Smooth muscle cell (in vitro differentiated cells): ENCODE results near the gene TELO2. TPM values are rescaled to one million over a fixed set of nuclear protein-coding genes. Genes with fewer than 3 reads are reported as not detected.

ENCODE experiments used
- DNase-seq: peaks from one replicate; lab custom pipeline; 2025; ENCODE audit not compliant: unreplicated experiment; lab: John Stamatoyannopoulos, UW
- H2AFZ ChIP-seq: fragments of 200-600 bp; sonication (generic); 2 replicates; pipeline ENCODE4 v1.6.0; 2016; ENCODE audit warnings: antibody characterized with exemption, low read depth, mild to moderate bottlenecking
- H3F3A ChIP-seq: fragments of 200-600 bp; sonication (generic); 2 replicates; pipeline ENCODE4 v1.6.0; 2017; ENCODE audit warnings: antibody characterized with exemption, low read depth
- H3K27ac ChIP-seq: fragments of 200-600 bp; sonication (generic); 2 replicates; pipeline ENCODE4 v1.5.1; 2016; ENCODE audit warnings: low read depth, mild to moderate bottlenecking
- H3K27me3 ChIP-seq: fragments of 200-600 bp; sonication (generic); 2 replicates; pipeline ENCODE4 v1.6.1; 2016; ENCODE audit warnings: low read depth, mild to moderate bottlenecking
- H3K36me3 ChIP-seq: fragments of 200-600 bp; sonication (generic); 2 replicates; pipeline ENCODE4 v1.5.1; 2016; ENCODE audit warnings: low read depth
- H3K4me1 ChIP-seq: fragments of 200-600 bp; sonication (generic); 2 replicates; pipeline ENCODE4 v1.5.1; 2016; ENCODE audit warnings: low read depth
- H3K4me2 ChIP-seq: fragments of 200-600 bp; sonication (generic); 2 replicates; pipeline ENCODE4 v1.6.0; 2016; ENCODE audit warnings: mild to moderate bottlenecking
- H3K4me3 ChIP-seq: fragments of 200-600 bp; sonication (generic); 2 replicates; pipeline ENCODE4 v1.5.1; 2016; ENCODE audit warnings: mild to moderate bottlenecking
- H3K79me2 ChIP-seq: fragments of 200-600 bp; sonication (generic); 2 replicates; pipeline ENCODE4 v1.6.0; 2016; ENCODE audit warnings: low read depth, mild to moderate bottlenecking
- H3K9ac ChIP-seq: fragments of 200-600 bp; sonication (generic); 2 replicates; pipeline ENCODE4 v1.6.0; 2016; ENCODE audit warnings: low read depth
- H3K9me3 ChIP-seq: fragments of 200-600 bp; sonication (generic); replicated peaks from 2 replicates; pipeline ENCODE4 v1.5.1; 2016; ENCODE audit warnings: low read depth
- H4K20me1 ChIP-seq: fragments of 200-600 bp; sonication (generic); 2 replicates; pipeline ENCODE4 v1.6.0; 2016; ENCODE audit warnings: low read depth
- WGBS: methylation state at CpG from one replicate; pipeline ENCODE4 v1.1.7; 2016; ENCODE audit warnings: low lambda C conversion rate; 5-methylcytosine and 5-hydroxymethylcytosine counted together
- polyA plus RNA-seq: library from polyadenylated mRNA; unstranded; fragments of >200 nt; fragmentation: Nextera tagmentation; extraction: Ambion mirVana; gene quantifications from 2 replicates; pipeline ENCODE4 v1.2.1, GENCODE V29; 2016
- total RNA-seq: library from RNA; depleted of rRNA; stranded (reverse); fragments of >200 nt; gene quantifications from 2 replicates; pipeline ENCODE4 v1.2.3, GENCODE V29; 2014
- TF ChIP-seq, protein P1 (sequence below): fragments of 200-600 bp; sonication (generic); IDR thresholded peaks from 2 replicates; pipeline ENCODE4 v1.5.1; 2017; ENCODE audit warnings: borderline replicate concordance, mild to moderate bottlenecking, antibody characterized with exemption; ENCODE audit not compliant: insufficient read depth, poor library complexity, severe bottlenecking

The TELO2 gene
- total and polyA plus RNA-seq, 2 experiments from 2014 or later: 6.5 to 22.9 TPM

DNA sequence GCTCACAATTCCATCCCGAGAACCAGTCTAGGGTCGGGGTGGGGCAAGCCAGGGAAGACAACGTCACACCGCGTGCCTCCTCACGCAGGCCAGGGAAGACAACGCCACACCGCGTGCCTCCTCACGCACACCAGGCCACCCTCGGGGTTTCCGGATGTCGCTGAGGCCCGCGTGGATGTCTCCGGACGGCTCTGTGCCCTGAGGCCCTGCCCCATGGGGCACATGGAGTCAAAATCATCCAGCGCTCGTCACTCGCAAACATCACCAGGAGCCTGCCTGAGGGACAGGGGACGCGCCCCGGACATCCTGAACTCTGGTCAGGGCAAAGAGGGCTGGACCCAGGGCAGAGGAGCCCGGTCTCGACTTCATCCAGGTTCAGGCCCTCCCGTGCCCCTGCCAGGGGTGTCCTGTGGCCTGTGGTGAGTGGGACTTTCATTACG, 44.0 kb downstream of the TELO2 start:
- no peak overlapping the region for H3K27ac ChIP-seq
- H3K27me3 ChIP-seq: no peaks in the 10 kb centered on the region
- TF ChIP-seq, protein P1, sequence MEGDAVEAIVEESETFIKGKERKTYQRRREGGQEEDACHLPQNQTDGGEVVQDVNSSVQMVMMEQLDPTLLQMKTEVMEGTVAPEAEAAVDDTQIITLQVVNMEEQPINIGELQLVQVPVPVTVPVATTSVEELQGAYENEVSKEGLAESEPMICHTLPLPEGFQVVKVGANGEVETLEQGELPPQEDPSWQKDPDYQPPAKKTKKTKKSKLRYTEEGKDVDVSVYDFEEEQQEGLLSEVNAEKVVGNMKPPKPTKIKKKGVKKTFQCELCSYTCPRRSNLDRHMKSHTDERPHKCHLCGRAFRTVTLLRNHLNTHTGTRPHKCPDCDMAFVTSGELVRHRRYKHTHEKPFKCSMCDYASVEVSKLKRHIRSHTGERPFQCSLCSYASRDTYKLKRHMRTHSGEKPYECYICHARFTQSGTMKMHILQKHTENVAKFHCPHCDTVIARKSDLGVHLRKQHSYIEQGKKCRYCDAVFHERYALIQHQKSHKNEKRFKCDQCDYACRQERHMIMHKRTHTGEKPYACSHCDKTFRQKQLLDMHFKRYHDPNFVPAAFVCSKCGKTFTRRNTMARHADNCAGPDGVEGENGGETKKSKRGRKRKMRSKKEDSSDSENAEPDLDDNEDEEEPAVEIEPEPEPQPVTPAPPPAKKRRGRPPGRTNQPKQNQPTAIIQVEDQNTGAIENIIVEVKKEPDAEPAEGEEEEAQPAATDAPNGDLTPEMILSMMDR: no peak
- peaks cover 22% of the 10 kb centered on the region for H3K79me2 ChIP-seq
- no peak overlapping the region for H3K9ac ChIP-seq
- no peak overlapping the region for H3K4me2 ChIP-seq
- H3K4me3 ChIP-seq: no peak overlapping the region
- H3K36me3 ChIP-seq: no peaks in the 10 kb centered on the region
- DNase-seq: no peak
- no peaks in the 10 kb centered on the region for H3F3A ChIP-seq
- H4K20me1 ChIP-seq: no peaks in the 10 kb centered on the region
- H3K9me3 ChIP-seq: no peaks in the 10 kb centered on the region
- 94% methylated on average over 27 of the region's 27 CpGs for WGBS
- no peaks in the 10 kb centered on the region for H3K4me1 ChIP-seq
- H2AFZ ChIP-seq: no peak overlapping the region

DNA sequence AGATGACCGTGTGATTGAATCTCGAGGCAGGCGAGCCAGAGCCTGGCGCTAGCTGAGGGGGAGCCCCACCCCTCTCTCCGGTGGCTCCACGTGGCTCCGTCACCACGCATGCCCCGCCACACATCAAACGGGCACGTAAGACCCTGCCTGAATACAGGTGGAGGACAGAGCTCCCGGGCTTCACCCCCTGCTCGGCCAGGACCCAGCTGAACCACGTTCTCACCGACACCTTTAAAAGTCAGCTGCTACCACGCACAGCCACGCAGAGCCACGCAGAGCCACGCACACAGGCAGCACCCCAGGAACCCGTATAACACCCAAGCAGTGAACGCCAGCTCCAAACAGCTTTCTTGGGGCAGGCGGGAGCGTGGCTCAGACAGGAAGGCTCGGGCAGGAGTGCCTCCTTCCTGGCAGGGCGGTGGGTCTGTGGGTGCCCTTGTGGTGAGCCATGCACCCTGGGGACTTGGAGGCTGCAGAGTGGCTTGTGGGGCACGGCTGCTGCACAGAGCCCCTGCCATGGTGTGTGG, 44.7 kb downstream of the TELO2 start:
- no peak overlapping the region for H2AFZ ChIP-seq
- no peaks in the 10 kb centered on the region for H3K9me3 ChIP-seq
- H3K36me3 ChIP-seq: no peaks in the 10 kb centered on the region
- no peak overlapping the region for H3K9ac ChIP-seq
- H3K27ac ChIP-seq: no peak overlapping the region
- H3K4me3 ChIP-seq: no peak overlapping the region
- no peaks in the 10 kb centered on the region for H3K4me1 ChIP-seq
- 97% methylated on average over 26 of the region's 26 CpGs for WGBS
- H3K27me3 ChIP-seq: no peaks in the 10 kb centered on the region
- DNase-seq: no peak
- TF ChIP-seq, protein P1: no peak
- H3K4me2 ChIP-seq: no peak overlapping the region
- no peaks in the 10 kb centered on the region for H4K20me1 ChIP-seq
- no peaks in the 10 kb centered on the region for H3F3A ChIP-seq
- peaks cover 22% of the 10 kb centered on the region for H3K79me2 ChIP-seq

- no peak for DNase-seq
- no peaks in the 10 kb centered on the region for H3K4me1 ChIP-seq
- H3K9me3 ChIP-seq: no peaks in the 10 kb centered on the region
- peaks cover 22% of the 10 kb centered on the region for H3K79me2 ChIP-seq
- no peak overlapping the region for H3K27ac ChIP-seq
- H4K20me1 ChIP-seq: no peaks in the 10 kb centered on the region
- WGBS: 89% methylated on average over 22 of the region's 22 CpGs
- H3F3A ChIP-seq: peaks cover 3% of the 10 kb centered on the region
- no peak overlapping the region for H2AFZ ChIP-seq
- TF ChIP-seq, protein P1: no peak
- no peak overlapping the region for H3K4me3 ChIP-seq
- H3K27me3 ChIP-seq: no peaks in the 10 kb centered on the region
- H3K9ac ChIP-seq: no peak overlapping the region
- no peak overlapping the region for H3K4me2 ChIP-seq
- no peaks in the 10 kb centered on the region for H3K36me3 ChIP-seq
Observed at GRCh38 chr16:1538804-1539520, 45.8 kb downstream of the TELO2 start.
